Activated CD8-positive, alpha-beta T cell treated with anti-CD3 and anti-CD28 coated beads for 36 hours (primary cell): Measurements from ENCODE around the gene SLIT3. TPM values are rescaled to one million over a fixed set of nuclear protein-coding genes. Genes with fewer than 3 reads are reported as not detected.
A peak's percentile ranks its signal among the peaks of the same experiment; 100 is the strongest.

Source experiments
- ATAC-seq: fragments of 200-7000 bp; cut with Tn5 transposase; one replicate; pipeline ENCODE4 v1.10.0; 2021; ENCODE audit warnings: mild to moderate bottlenecking, moderate library complexity
- CTCF ChIA-PET: fragments of 350-600 bp; sonication (Branson Sonifier 250); formaldehyde crosslinking; loops from one replicate; lab custom pipeline; 2021; ENCODE audit warnings: antibody characterized with exemption; lab: Charles Lee
- POLR2A ChIA-PET: fragments of 350-600 bp; sonication (Branson Sonifier 250); formaldehyde crosslinking; loops from one replicate; lab custom pipeline; 2021; ENCODE audit warnings: antibody characterized with exemption; lab: Charles Lee
- DNase-seq: peaks from one replicate; pipeline ENCODE4 v3.0.0-alpha.2; 2020
- H3K27ac Mint-ChIP-seq: one replicate; pipeline ENCODE4 v1.8.0; 2021; ENCODE audit warnings: mild to moderate bottlenecking, mixed read lengths
- H3K27me3 Mint-ChIP-seq: one replicate; pipeline ENCODE4 v1.8.0; 2021; ENCODE audit warnings: mixed read lengths
- H3K36me3 Mint-ChIP-seq: one replicate; pipeline ENCODE4 v1.8.0; 2021; ENCODE audit warnings: low read depth, mixed read lengths
- H3K4me1 Mint-ChIP-seq: one replicate; pipeline ENCODE4 v1.8.0; 2021; ENCODE audit warnings: low read depth, mixed read lengths
- H3K4me3 Mint-ChIP-seq: one replicate; pipeline ENCODE4 v1.8.0; 2021; ENCODE audit warnings: mild to moderate bottlenecking, moderate library complexity, mixed read lengths
- H3K9me3 Mint-ChIP-seq: one replicate; pipeline ENCODE4 v1.8.0; 2021; ENCODE audit warnings: mixed read lengths
- CTCF ChIP-seq: fragments of 200-600 bp; IDR thresholded peaks from one replicate; pipeline ENCODE4 v1.8.0; 2022; ENCODE audit warnings: antibody characterized with exemption, mild to moderate bottlenecking
- intact Hi-C: fragments of 100-400 bp; cut with micrococcal nuclease; formaldehyde crosslinking; loops from one replicate; pipeline ENCODE4 v1.10.0; 2022
- total RNA-seq, 2 experiments: library from RNA; stranded (reverse); gene quantifications; one replicate each; pipeline ENCODE4 v1.2.3, GENCODE V29; 2021

Gene SLIT3
- total RNA-seq, 2 experiments from 2014 or later = 0.69 to 0.74 TPM

GRCh38 chr5:168651648-168652047 lies 649.3 kb downstream of the SLIT3 start:
- Mint-ChIP-seq H3K4me3 (no peak overlapping the region), H3K27me3 (peaks cover 4% of the 10 kb centered on the region), H3K4me1 (no peaks in the 10 kb centered on the region), H3K36me3 (no peaks in the 10 kb centered on the region), H3K9me3 (no peaks in the 10 kb centered on the region), H3K27ac (no peak overlapping the region)
- intact Hi-C loops = no loop called here
- DNase-seq = no peak
- TF ChIP-seq CTCF = no peak
- no peak for ATAC-seq
- ChIA-PET POLR2A (no interaction called here), CTCF (interaction anchor here (1.2 kb wide), 1 partner anchor 336 kb away, joined by 3 read pairs; no protein-coding TSS in a partner anchor)

DNA sequence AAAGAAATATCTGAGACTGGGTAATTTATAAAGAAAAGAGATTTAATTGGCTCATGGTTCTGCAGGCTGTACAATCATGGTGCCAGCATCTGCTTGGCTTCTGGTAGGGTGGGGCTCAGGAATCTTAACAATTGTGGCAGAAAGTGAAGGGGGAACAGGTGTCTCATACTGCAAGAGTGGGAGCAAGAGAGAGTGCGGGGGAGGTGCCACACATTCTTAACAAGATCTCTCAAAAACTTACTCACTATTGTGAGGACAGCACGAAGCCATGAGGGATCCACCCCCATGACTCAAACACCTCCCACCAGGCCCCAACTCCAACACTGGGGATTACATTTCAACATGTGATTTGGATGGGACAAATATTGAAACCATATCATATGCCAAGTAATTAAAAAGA lies 651.6 kb downstream of the SLIT3 start:
- ATAC-seq (no peak), DNase-seq (peak; percentile 5)
- Mint-ChIP-seq H3K4me3 (no peak overlapping the region), H3K36me3 (no peaks in the 10 kb centered on the region), H3K27me3 (peaks cover 6% of the 10 kb centered on the region), H3K27ac (no peak overlapping the region), H3K4me1 (no peaks in the 10 kb centered on the region), H3K9me3 (no peaks in the 10 kb centered on the region)
- CTCF ChIA-PET = no interaction called here
- POLR2A ChIA-PET = no interaction called here
- intact Hi-C loops = no loop called here
- TF ChIP-seq CTCF = no peak

- no peak for ATAC-seq
- Mint-ChIP-seq H3K36me3 (no peaks in the 10 kb centered on the region), H3K4me3 (no peak overlapping the region), H3K27ac (no peak overlapping the region), H3K27me3 (peaks cover 6% of the 10 kb centered on the region), H3K9me3 (no peaks in the 10 kb centered on the region), H3K4me1 (no peaks in the 10 kb centered on the region)
- ChIA-PET CTCF (no interaction called here), POLR2A (no interaction called here)
- DNase-seq = no peak
- no peak for TF ChIP-seq CTCF
- intact Hi-C loops = no loop called here
These were observed 652.4 kb downstream of the SLIT3 start for GRCh38 chr5:168648576-168648975.

- H3K27me3 Mint-ChIP-seq = peaks cover 6% of the 10 kb centered on the region
- no peak overlapping the region for H3K27ac Mint-ChIP-seq
- no peak for TF ChIP-seq CTCF
- ChIA-PET POLR2A (no interaction called here), CTCF (no interaction called here)
- H3K4me1 Mint-ChIP-seq = no peaks in the 10 kb centered on the region
- intact Hi-C loops = no loop called here
- DNase-seq (no peak), ATAC-seq (no peak)
- no peaks in the 10 kb centered on the region for H3K9me3 Mint-ChIP-seq
- no peaks in the 10 kb centered on the region for H3K36me3 Mint-ChIP-seq
- H3K4me3 Mint-ChIP-seq = no peak overlapping the region
These were observed 652.9 kb downstream of the SLIT3 start for GRCh38 chr5:168648016-168648415.

GRCh38 chr5:168647083-168647482 lies 653.9 kb downstream of the SLIT3 start:
- ATAC-seq = no peak
- H3K36me3 Mint-ChIP-seq = peaks cover under 1% of the 10 kb centered on the region
- H3K4me1 Mint-ChIP-seq = no peaks in the 10 kb centered on the region

More at GRCh38 chr5:168647083-168647482, 653.9 kb downstream of the SLIT3 start:
- POLR2A ChIA-PET = no interaction called here
- Mint-ChIP-seq H3K27ac (no peak overlapping the region), H3K27me3 (peaks cover 5% of the 10 kb centered on the region), H3K9me3 (peaks cover under 1% of the 10 kb centered on the region), H3K4me3 (no peak overlapping the region)
- CTCF ChIA-PET = no interaction called here
- no peak for TF ChIP-seq CTCF
- intact Hi-C loops = no loop called here
- no peak for DNase-seq
